T1000 (cell line): ENCODE data around the gene TCFL5.

ENCODE experiments used
- DNase-seq: peaks from one replicate; lab custom pipeline; 2025; ENCODE audit warnings: mixed read lengths; lab: John Stamatoyannopoulos, UW

TCFL5 gene

GRCh38 chr20:62822239-62822787 lies 39.3 kb downstream of the TCFL5 start:
- no peak for DNase-seq

DNA sequence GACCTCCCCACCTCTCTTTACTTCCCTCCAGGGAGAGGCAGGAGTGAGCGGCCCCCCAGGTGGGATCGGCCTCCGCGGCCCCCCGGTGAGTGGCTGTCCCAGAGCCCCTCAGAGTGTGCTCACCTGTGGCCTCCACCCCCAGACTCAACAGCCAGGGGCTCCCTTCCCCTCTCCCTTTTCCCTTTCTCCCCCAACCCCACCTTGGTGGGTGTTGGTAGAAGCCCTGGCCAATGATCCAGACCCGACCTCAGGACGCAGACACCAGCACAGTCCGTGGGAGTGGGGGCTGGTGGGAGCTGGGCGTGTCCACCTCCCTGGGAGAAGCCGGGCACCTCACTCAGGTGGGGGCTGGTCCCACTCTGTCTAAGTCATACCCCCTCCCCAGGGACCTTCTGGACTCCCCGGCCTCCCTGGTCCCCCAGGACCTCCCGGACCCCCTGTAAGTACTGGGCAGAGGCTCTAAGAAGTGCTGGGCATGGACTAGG lies 39.9 kb downstream of the TCFL5 start:
- DNase-seq = no peak

GRCh38 chr20:62820962-62821725 lies 40.5 kb downstream of the TCFL5 start:
- no peak for DNase-seq

DNA sequence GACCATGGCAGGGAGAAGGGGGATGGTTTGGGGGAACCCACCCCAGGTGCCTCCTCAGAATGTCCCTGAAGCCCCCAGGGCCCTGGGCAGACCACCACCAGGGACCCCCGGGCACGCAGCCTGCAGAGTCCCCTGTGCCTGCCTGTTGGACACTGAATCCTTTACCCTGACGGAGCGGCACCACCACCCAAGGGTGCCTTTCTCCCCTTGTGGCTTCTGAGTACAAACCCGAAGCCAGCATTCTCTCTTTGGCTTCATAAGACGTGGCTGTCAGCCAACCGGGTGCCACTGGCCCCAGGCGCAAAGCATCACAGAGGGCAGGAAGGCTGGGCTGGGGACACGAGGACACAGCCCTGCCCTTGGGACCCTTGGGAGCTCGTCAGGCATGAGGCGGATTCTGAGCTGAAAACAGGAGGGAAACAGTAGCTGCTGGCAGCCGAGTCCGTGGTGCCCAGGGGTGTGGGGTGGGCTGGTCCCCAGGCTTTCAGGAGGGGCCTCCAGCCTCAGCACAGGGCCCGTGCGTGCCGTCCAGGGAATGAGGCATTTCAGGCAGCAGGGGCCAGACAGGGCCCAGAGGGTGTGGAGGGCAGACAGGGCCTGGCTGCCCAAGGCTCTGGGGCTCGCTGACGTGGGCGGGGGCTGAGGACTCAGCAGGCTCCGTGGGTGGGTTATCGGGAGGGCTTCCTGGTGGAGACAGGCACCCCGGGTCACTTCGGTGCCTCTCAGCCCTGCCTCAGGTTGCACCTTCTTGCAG lies 41.2 kb downstream of the TCFL5 start:
- no peak for DNase-seq

- peak; percentile 22 for DNase-seq
Observed at GRCh38 chr20:62819494-62820174, 42.0 kb downstream of the TCFL5 start.

DNA sequence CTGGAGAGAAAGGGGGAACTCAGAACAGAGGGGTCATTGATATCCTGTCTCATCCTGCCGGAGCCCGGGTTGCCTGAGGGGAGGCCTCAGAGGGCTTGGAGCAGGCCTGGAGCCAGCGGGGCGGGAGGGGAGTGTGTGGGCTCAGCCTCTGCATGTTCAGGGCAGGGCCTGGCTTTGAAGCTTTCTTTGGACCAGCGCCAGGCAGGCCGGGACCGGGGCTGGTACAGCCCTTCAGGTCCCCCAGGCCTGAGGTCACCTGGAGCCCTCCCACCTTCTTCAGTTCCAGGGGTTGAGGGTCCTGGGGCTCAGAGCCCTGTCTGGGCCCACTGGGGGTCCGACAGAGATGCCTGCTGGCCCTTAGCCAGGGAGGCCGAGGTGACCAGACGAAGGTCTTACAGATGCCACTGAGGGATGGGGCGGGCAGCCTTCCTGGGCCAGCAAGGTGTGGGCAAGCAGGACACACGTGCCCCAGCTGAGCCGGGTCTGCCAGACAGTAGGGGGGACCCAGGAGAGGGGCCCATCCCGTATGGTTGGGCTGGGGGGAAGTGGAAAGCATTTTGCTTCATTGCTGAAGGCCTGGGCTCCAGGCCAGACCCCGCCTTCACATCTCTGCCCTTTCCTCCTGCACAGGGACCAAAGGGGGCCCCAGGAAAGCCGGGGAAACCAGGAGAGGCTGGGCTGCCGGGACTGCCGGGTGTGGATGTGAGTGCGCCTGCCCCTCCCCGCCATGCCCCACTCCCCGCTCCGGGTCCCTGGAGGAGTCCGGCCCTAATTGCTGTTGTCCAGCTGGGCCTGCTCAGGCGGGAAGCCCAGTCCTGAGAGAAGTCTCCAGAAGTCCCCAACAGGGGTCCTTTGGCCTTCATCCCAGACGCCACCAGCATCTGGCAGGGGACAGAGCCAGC lies 42.8 kb downstream of the TCFL5 start:
- DNase-seq = no peak

GRCh38 chr20:62817975-62818591 lies 43.5 kb downstream of the TCFL5 start:
- DNase-seq = no peak

DNA sequence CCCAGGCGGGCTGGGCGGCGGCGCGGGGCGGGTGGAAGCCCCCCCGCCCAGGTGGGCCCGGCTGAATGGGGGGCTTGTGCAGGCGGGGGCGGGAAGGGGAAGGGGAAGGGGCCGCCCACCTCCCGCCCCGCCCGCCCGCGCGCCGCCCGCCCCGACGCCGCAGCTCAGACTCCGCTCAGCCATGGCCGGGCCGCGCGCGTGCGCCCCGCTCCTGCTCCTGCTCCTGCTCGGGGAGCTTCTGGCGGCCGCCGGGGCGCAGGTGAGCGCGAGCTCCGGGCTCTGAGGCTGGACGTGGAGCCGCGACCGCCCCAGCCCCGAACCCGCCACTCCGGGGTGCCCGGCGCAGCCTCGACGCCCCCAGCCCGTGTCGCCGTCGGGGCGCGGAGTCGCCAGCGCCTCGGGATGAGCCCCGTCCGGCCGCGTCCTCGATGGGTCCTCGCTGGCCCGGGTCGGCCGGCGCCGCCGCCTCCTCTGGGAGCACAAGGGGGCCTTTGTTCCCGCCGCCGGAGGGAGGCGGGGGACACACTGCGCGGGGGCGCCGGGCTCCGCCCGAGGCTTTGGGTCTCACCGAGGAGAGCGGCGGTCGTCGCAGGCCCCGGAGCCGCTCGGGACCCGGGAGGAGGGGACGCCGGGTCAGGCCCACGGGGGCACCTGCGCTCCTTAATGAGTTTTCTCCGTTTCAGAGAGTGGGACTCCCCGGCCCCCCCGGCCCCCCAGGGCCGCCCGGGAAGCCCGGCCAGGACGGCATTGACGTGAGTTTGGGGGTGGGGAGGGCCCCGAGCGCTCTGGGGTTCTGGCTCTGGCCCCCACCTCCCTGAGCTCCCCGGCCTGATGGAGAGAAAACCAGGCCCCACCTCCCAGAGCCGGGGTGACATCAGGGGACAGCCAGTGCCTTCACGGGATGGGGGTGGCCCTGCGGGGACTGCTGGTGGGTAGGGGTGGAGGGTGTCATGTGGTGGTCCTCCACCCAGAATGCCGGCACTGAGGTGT lies 44.4 kb downstream of the TCFL5 start, which contains the start of gene COL9A3:
Gene COL9A3 (plus strand): TSS at position 167 of the 990 bp plus-strand sequence. CDS start 15 bp downstream, at position 182.
- no peak for DNase-seq

- DNase-seq = no peak
Observed at GRCh38 chr20:62816031-62816883, 45.4 kb downstream of the TCFL5 start.

GRCh38 chr20:62815066-62815991 lies 46.3 kb downstream of the TCFL5 start:
- no peak for DNase-seq

DNA sequence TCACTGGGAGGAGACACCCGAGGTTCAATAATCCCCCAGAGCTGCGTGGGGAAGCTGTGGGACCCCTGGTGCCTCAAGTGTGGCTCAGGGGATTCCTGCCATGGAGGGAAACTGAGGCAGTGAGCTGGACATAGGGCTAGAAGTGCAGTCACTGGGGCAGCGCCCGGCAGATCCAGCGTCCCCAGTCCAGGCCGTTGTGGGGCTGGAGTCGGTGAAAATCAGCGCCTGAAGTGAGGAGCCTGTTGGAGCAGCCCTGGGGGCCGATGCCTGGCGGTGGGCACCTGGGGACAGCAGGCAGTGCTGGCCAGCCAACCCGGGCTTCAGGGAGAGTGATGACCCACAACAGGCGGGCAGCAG lies 46.9 kb downstream of the TCFL5 start:
- DNase-seq = no peak

DNA sequence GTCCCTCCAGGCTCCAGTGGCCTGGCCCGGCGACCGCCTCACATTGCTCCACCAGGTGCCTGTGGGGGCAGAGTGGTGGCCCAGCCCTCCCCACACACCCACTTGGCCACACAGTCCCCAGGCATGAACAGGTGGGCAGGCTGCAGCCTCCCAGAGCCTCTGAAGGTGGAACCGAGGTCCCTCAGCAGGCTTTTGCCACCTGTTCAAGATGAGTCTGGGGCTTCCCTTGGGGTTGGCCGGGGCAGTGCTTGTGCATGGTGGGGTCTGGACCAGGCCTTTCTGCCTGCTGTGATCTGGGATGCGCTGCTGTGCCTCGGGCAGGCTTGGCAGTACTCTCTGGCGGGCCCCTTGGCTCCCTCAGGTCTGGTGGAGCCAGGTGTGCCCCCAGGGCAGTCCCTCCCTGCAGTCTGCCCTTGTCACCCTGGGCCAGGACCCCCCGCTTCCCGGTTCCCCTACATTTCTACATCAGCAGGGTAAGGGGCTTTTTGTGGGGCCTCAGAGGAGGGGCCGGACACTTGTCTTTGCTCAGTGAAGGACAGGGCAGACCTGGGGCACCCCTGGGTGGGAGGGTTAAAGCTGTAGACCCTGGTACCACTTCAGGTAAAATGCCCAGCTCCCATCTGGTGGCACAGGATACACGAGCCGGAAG lies 47.4 kb downstream of the TCFL5 start:
- no peak for DNase-seq

GRCh38 chr20:62813588-62813987 lies 48.0 kb downstream of the TCFL5 start:
- no peak for DNase-seq

- DNase-seq = no peak
Observed at GRCh38 chr20:62812907-62813200, 48.8 kb downstream of the TCFL5 start.

GRCh38 chr20:62812181-62812906 lies 49.3 kb downstream of the TCFL5 start:
- DNase-seq = no peak

GRCh38 chr20:62811720-62812119 lies 49.9 kb downstream of the TCFL5 start:
- no peak for DNase-seq

- no peak for DNase-seq
Observed at GRCh38 chr20:62811320-62811719, 50.3 kb downstream of the TCFL5 start.
